IMR-90 (cell line): ENCODE measurements around the gene KCNT2. TPM values are rescaled to one million over a fixed set of nuclear protein-coding genes. Genes with fewer than 3 reads are reported as not detected.

Experiments used
- ATAC-seq: fragments of 200-7000 bp; cut with Tn5 transposase; 2 replicates; pipeline ENCODE4 v1.9.1; 2020; ENCODE audit warnings: low read depth, mild to moderate bottlenecking, moderate library complexity
- BruUV-seq: library from RNA; stranded (reverse); fragments of 400-500 nt; replicated peaks from 2 replicates; lab custom pipeline; 2021; lab: Mats Ljungman, UMichigan
- CTCF ChIA-PET: fragments of 300-600 bp; formaldehyde crosslinking; extraction: SDS; loops from one replicate; lab custom pipeline; 2021; ENCODE audit warnings: antibody characterized with exemption; lab: Yijun Ruan, JAX
- POLR2A ChIA-PET: fragments of 300-600 bp; sonication (Branson Sonifier 250); formaldehyde crosslinking; loops from one replicate; lab custom pipeline; 2022; ENCODE audit warnings: antibody characterized with exemption; ENCODE audit not compliant: unreplicated experiment; lab: Charles Lee
- DNase-seq: peaks from one replicate; pipeline ENCODE4 v3.0.0; 2013
- H2AFZ ChIP-seq: replicated peaks from 2 replicates; pipeline ENCODE3; 2013; ENCODE audit warnings: low read length, mild to moderate bottlenecking; ENCODE audit not compliant: poor library complexity
- H2AK5ac ChIP-seq: 2 replicates; pipeline ENCODE4 v1.6.1; 2013; ENCODE audit warnings: low read depth, low read length, inconsistent platforms
- H2AK9ac ChIP-seq: replicated peaks from 2 replicates; pipeline ENCODE3; 2013; ENCODE audit warnings: mild to moderate bottlenecking, low read depth, low read length, moderate library complexity; ENCODE audit not compliant: poor library complexity
- H2BK120ac ChIP-seq: 2 replicates; pipeline ENCODE4 v1.6.1; 2013; ENCODE audit warnings: low read depth, low read length, inconsistent platforms
- H2BK15ac ChIP-seq: 3 replicates; pipeline ENCODE4 v1.6.1; 2013; ENCODE audit warnings: low read depth, low read length, inconsistent platforms
- H2BK20ac ChIP-seq: 2 replicates; pipeline ENCODE4 v1.6.1; 2013; ENCODE audit warnings: low read depth, mild to moderate bottlenecking, inconsistent platforms, low read length, moderate library complexity
- H2BK5ac ChIP-seq: 2 replicates; pipeline ENCODE4 v1.6.1; 2013; ENCODE audit warnings: mild to moderate bottlenecking, low read depth, low read length, inconsistent platforms; ENCODE audit not compliant: poor library complexity, severe bottlenecking
- H3K14ac ChIP-seq: replicated peaks from 2 replicates; pipeline ENCODE4 v1.6.1; 2013; ENCODE audit warnings: low read depth, low read length, inconsistent platforms
- H3K18ac ChIP-seq: 2 replicates; pipeline ENCODE4 v1.6.1; 2013; ENCODE audit warnings: low read depth, low read length, control low read depth
- H3K23ac ChIP-seq: 2 replicates; pipeline ENCODE4 v1.6.1; 2013; ENCODE audit warnings: low read depth, low read length, inconsistent platforms
- H3K27ac ChIP-seq: 2 replicates; pipeline ENCODE4 v1.5.1; 2013; ENCODE audit warnings: mild to moderate bottlenecking, control low read depth, low read length; ENCODE audit not compliant: insufficient read depth
- H3K27me3 ChIP-seq: 2 replicates; pipeline ENCODE4 v1.6.1; 2013; ENCODE audit warnings: low read length; ENCODE audit not compliant: control insufficient read depth, insufficient read depth
- H3K36me3 ChIP-seq: 2 replicates; pipeline ENCODE4 v1.6.1; 2013; ENCODE audit warnings: low read length, mixed read lengths; ENCODE audit not compliant: control insufficient read depth, insufficient read depth
- H3K4ac ChIP-seq: 2 replicates; pipeline ENCODE4 v1.6.1; 2013; ENCODE audit warnings: low read depth, low read length, inconsistent platforms
- H3K4me1 ChIP-seq: 2 replicates; pipeline ENCODE4 v1.6.1; 2013; ENCODE audit warnings: low read length, mixed read lengths; ENCODE audit not compliant: control insufficient read depth, insufficient read depth
- H3K4me2 ChIP-seq: 2 replicates; pipeline ENCODE4 v1.6.1; 2013; ENCODE audit warnings: low read depth, mild to moderate bottlenecking, control low read depth, low read length, moderate library complexity
- H3K4me3 ChIP-seq: 2 replicates; pipeline ENCODE4 v1.5.1; 2013; ENCODE audit warnings: low read depth, mild to moderate bottlenecking, control low read depth, low read length, moderate library complexity; ENCODE audit not compliant: insufficient read depth
- H3K56ac ChIP-seq: 2 replicates; pipeline ENCODE4 v1.6.1; 2013; ENCODE audit warnings: low read length, inconsistent platforms; ENCODE audit not compliant: insufficient read depth; ENCODE audit errors: extremely low read depth
- H3K79me1 ChIP-seq, 2 experiments: 2 replicates each; pipeline ENCODE4 v1.6.1; 2013; ENCODE audit warnings: low read length in 2 of 2, inconsistent platforms in 1 of 2, low read depth in 1 of 2
- H3K9ac ChIP-seq: 2 replicates; pipeline ENCODE4 v1.6.1; 2013; ENCODE audit warnings: low read depth, low read length, control low read depth
- H3K9me1 ChIP-seq: 2 replicates; pipeline ENCODE4 v1.6.1; 2013; ENCODE audit warnings: low read length, inconsistent platforms; ENCODE audit not compliant: insufficient read depth
- H3K9me3 ChIP-seq: 2 replicates; pipeline ENCODE4 v1.6.1; 2013; ENCODE audit warnings: low read length; ENCODE audit not compliant: control insufficient read depth, insufficient read depth
- H4K20me1 ChIP-seq: 2 replicates; pipeline ENCODE4 v1.6.1; 2013; ENCODE audit warnings: low read length, inconsistent platforms; ENCODE audit not compliant: insufficient read depth
- H4K5ac ChIP-seq: 2 replicates; pipeline ENCODE4 v1.6.1; 2013; ENCODE audit warnings: mild to moderate bottlenecking, low read depth, low read length, control low read depth
- H4K8ac ChIP-seq, 2 experiments: 2 replicates each; pipeline ENCODE4 v1.6.1; 2013; ENCODE audit warnings: low read depth in 2 of 2, low read length in 2 of 2, control low read depth in 1 of 2, inconsistent platforms in 1 of 2
- H4K91ac ChIP-seq: 2 replicates; pipeline ENCODE4 v1.6.1; 2013; ENCODE audit warnings: low read depth, low read length, inconsistent platforms; ENCODE audit not compliant: insufficient read depth
- MAZ ChIP-seq: IDR thresholded peaks from 2 replicates; pipeline ENCODE4 v1.6.1; 2012; ENCODE audit warnings: low read depth, mild to moderate bottlenecking, low read length, improper control_type of control experiment, moderate library complexity, borderline replicate concordance
- WGBS, 2 experiments: methylation state at CpG; one replicate each; pipeline versions ENCODE4 v1.1.5 to v1.1.7; 2013; ENCODE audit warnings: missing lambda C conversion rate in 2 of 2; ENCODE audit not compliant: insufficient read length in 1 of 2; ENCODE audit errors: extremely low coverage in 2 of 2; 5-methylcytosine and 5-hydroxymethylcytosine counted together
- dilution Hi-C: fragments of 300-500 bp; cut with HindIII; formaldehyde crosslinking; loops from one replicate; pipeline ENCODE4 v1.14.3; 2018; ENCODE audit warnings: low sequenced_read_pairs; ENCODE audit not compliant: unreplicated experiment
- in situ Hi-C: fragments of 300-500 bp; cut with MboI; formaldehyde crosslinking; loops from 3 replicates; pipeline ENCODE4 v1.14.3; 2019; ENCODE audit warnings: low sequenced_read_pairs, inconsistent platforms, mixed read lengths
- intact Hi-C: fragments of 100-400 bp; cut with micrococcal nuclease; formaldehyde crosslinking; loops from 2 replicates; pipeline ENCODE4 v1.10.0; 2022
- polyA plus RNA-seq, 3 experiments: library from polyadenylated mRNA; depleted of rRNA; stranded (reverse); fragments of >200 nt; gene quantifications; 2 replicates each; pipeline ENCODE4 v1.2.3, GENCODE V29; 2012; ENCODE audit warnings: low replicate concordance in 1 of 3
- total RNA-seq: library from RNA; depleted of rRNA; stranded (reverse); fragments of >200 nt; gene quantifications from 2 replicates; pipeline ENCODE4 v1.2.3, GENCODE V29; 2012

Gene KCNT2
- total and polyA plus RNA-seq, 2 of the 4 experiments (the other 2 are of a cell fraction) = 0.22 to 0.72 TPM

GRCh38 chr1:196209265-196209664 is 399.0 kb downstream of the KCNT2 start:
- BruUV-seq = no TSS peak
- no peak overlapping the region for H3K23ac ChIP-seq
- no peak overlapping the region for H3K56ac ChIP-seq
- no peaks in the 10 kb centered on the region for H3K79me1 ChIP-seq
- peak overlapping the region; percentile 80; the same call in 1 of the 2 replicates for H2BK20ac ChIP-seq
- POLR2A ChIA-PET = no interaction called here
- H3K4me1 ChIP-seq = peaks cover 6% of the 10 kb centered on the region
- no peak overlapping the region for H3K4me3 ChIP-seq
- H4K91ac ChIP-seq = peak overlapping the region; percentile 38; the same call in 1 of the 2 replicates
- dilution Hi-C loops (no loop called here), in situ Hi-C loops (no loop called here), intact Hi-C loops (loop anchor here (5.0 kb wide), 1 partner anchor 47 kb away; no protein-coding TSS in a partner anchor)
- no CpG with 5 or more reads among the region's 3 CpGs for WGBS, 2 experiments
- H4K5ac ChIP-seq = peak overlapping the region; percentile 72; the same call in 1 of the 2 replicates
- H3K9me3 ChIP-seq = peaks cover 2% of the 10 kb centered on the region; the same call in 1 of the 2 replicates
- no peak overlapping the region for H2AK9ac ChIP-seq
- H2BK120ac ChIP-seq = peak overlapping the region; percentile 16; the same call in 1 of the 2 replicates
- H3K27me3 ChIP-seq = no peaks in the 10 kb centered on the region
- no peak overlapping the region for H3K9ac ChIP-seq
- TF ChIP-seq MAZ = no peak
- no peaks in the 10 kb centered on the region for H3K36me3 ChIP-seq
- peak overlapping the region; percentile 58; the same call in 1 of the 3 replicates for H2BK15ac ChIP-seq
- no peak overlapping the region for H2BK5ac ChIP-seq
- H3K9me1 ChIP-seq = no peaks in the 10 kb centered on the region
- CTCF ChIA-PET = no interaction called here
- peak overlapping the region; percentile 21; the same call in 1 of the 2 replicates for H3K14ac ChIP-seq
- peak overlapping the region; percentile 31 for H3K4ac ChIP-seq
- ATAC-seq = no peak
- H3K27ac ChIP-seq = peak overlapping the region; percentile 49; the same call in 1 of the 2 replicates
- peak overlapping the region; percentile 7 for H3K18ac ChIP-seq
- H2AFZ ChIP-seq = no peak overlapping the region
- no peaks in the 10 kb centered on the region for H4K20me1 ChIP-seq
- no peak overlapping the region for H2AK5ac ChIP-seq
- H3K4me2 ChIP-seq = no peak overlapping the region
- H4K8ac ChIP-seq = peak overlapping the region; percentile 9 to 47; a peak in 1 of 4 replicates
- no peak for DNase-seq
